ENCODE results near the gene ODAPH.

DNA sequence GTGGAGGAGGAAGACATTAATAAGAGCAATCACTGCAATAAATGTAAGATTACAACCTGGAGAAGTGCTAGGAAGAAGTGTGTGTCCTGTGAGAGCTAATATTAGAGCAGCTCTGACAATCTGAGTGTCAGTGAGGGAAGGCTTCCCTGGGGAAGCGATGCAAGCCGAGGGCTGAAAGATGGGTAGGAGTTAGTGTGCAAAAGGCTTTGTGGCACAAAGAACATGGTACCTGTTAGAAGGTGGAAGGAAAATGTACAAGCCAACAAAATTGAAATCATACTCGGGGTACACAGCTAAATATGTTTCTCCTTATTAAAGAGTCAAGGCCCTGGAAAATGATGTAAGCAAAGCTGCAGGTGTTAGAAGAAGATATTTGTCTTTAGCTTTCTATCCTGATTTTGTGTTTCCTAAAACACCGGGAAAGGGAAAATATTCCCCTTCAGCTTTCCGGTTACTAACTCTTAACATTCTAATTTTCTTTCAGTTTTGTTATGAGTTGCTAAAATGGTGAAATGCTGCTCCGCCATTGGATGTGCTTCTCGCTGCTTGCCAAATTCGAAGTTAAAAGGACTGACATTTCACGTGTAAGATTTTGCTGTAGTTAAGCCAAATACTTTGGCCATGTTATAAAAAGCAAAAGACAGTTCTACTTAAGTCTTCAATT lies 40.8 kb upstream of the ODAPH start:
- TF ChIP-seq, protein P1, sequence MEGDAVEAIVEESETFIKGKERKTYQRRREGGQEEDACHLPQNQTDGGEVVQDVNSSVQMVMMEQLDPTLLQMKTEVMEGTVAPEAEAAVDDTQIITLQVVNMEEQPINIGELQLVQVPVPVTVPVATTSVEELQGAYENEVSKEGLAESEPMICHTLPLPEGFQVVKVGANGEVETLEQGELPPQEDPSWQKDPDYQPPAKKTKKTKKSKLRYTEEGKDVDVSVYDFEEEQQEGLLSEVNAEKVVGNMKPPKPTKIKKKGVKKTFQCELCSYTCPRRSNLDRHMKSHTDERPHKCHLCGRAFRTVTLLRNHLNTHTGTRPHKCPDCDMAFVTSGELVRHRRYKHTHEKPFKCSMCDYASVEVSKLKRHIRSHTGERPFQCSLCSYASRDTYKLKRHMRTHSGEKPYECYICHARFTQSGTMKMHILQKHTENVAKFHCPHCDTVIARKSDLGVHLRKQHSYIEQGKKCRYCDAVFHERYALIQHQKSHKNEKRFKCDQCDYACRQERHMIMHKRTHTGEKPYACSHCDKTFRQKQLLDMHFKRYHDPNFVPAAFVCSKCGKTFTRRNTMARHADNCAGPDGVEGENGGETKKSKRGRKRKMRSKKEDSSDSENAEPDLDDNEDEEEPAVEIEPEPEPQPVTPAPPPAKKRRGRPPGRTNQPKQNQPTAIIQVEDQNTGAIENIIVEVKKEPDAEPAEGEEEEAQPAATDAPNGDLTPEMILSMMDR (IDR thresholded peaks at IDR 0.05): no peak
- TF ChIP-seq POLR2A (IDR thresholded peaks at IDR 0.05; ENCODE audit: low read depth): no peak
